HL-60 (cell line): Measurements from ENCODE around the gene ENSA.

Source experiments
- DNase-seq, 2 experiments: peaks; one replicate each; pipeline ENCODE4 v3.0.0-alpha.2; 2010 to 2020; ENCODE audit warnings: low read depth in 1 of 2, low spot score in 1 of 2
- H3K27ac ChIP-seq: fragments of 250-450 bp; sonication (Bioruptor Pico); replicated peaks from 2 replicates; pipeline ENCODE4 v1.5.1; 2020; ENCODE audit warnings: mild to moderate bottlenecking, moderate library complexity
- H3K27me3 ChIP-seq: fragments of 250-450 bp; sonication (Bioruptor Pico); 2 replicates; pipeline ENCODE4 v1.5.1; 2021; ENCODE audit warnings: mild to moderate bottlenecking, moderate library complexity; ENCODE audit not compliant: insufficient read depth, poor library complexity, severe bottlenecking
- H3K4me3 ChIP-seq: replicated peaks from 2 replicates; pipeline ENCODE4 v1.5.1; 2011; ENCODE audit warnings: mild to moderate bottlenecking, control low read depth, low read length; ENCODE audit not compliant: insufficient read depth
- GABPA ChIP-seq: IDR thresholded peaks from 2 replicates; pipeline ENCODE4 v1.6.1; 2012; ENCODE audit warnings: low read depth
- POLR2AphosphoS5 ChIP-seq: IDR thresholded peaks from 2 replicates; pipeline ENCODE4 v1.6.1; 2012; ENCODE audit warnings: low read depth
- SPI1 ChIP-seq: IDR thresholded peaks from 2 replicates; pipeline ENCODE4 v1.6.1; 2012; ENCODE audit warnings: low read depth, mild to moderate bottlenecking, borderline replicate concordance
- TF ChIP-seq, protein P1 (sequence below): IDR thresholded peaks from 2 replicates; pipeline ENCODE4 v1.6.1; 2012; ENCODE audit warnings: low read depth; ENCODE audit not compliant: insufficient replicate concordance
- TF ChIP-seq, protein P2 (sequence below): IDR thresholded peaks from one replicate; pipeline ENCODE4 v1.5.1; 2011; ENCODE audit warnings: low read length, control low read depth, inconsistent platforms; ENCODE audit not compliant: insufficient read depth

The ENSA gene

GRCh38 chr1:150579110-150579944 is 50.1 kb downstream of the ENSA start, which contains the start of gene MCL1:
MCL1 (minus strand) TSS chr1:150579610; CDS start chr1:150579530, 80 bp downstream.
- peak; percentile 58 for TF ChIP-seq GABPA
- TF ChIP-seq, protein P1, sequence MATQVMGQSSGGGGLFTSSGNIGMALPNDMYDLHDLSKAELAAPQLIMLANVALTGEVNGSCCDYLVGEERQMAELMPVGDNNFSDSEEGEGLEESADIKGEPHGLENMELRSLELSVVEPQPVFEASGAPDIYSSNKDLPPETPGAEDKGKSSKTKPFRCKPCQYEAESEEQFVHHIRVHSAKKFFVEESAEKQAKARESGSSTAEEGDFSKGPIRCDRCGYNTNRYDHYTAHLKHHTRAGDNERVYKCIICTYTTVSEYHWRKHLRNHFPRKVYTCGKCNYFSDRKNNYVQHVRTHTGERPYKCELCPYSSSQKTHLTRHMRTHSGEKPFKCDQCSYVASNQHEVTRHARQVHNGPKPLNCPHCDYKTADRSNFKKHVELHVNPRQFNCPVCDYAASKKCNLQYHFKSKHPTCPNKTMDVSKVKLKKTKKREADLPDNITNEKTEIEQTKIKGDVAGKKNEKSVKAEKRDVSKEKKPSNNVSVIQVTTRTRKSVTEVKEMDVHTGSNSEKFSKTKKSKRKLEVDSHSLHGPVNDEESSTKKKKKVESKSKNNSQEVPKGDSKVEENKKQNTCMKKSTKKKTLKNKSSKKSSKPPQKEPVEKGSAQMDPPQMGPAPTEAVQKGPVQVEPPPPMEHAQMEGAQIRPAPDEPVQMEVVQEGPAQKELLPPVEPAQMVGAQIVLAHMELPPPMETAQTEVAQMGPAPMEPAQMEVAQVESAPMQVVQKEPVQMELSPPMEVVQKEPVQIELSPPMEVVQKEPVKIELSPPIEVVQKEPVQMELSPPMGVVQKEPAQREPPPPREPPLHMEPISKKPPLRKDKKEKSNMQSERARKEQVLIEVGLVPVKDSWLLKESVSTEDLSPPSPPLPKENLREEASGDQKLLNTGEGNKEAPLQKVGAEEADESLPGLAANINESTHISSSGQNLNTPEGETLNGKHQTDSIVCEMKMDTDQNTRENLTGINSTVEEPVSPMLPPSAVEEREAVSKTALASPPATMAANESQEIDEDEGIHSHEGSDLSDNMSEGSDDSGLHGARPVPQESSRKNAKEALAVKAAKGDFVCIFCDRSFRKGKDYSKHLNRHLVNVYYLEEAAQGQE, result peak; percentile 70
- TF ChIP-seq, protein P2, sequence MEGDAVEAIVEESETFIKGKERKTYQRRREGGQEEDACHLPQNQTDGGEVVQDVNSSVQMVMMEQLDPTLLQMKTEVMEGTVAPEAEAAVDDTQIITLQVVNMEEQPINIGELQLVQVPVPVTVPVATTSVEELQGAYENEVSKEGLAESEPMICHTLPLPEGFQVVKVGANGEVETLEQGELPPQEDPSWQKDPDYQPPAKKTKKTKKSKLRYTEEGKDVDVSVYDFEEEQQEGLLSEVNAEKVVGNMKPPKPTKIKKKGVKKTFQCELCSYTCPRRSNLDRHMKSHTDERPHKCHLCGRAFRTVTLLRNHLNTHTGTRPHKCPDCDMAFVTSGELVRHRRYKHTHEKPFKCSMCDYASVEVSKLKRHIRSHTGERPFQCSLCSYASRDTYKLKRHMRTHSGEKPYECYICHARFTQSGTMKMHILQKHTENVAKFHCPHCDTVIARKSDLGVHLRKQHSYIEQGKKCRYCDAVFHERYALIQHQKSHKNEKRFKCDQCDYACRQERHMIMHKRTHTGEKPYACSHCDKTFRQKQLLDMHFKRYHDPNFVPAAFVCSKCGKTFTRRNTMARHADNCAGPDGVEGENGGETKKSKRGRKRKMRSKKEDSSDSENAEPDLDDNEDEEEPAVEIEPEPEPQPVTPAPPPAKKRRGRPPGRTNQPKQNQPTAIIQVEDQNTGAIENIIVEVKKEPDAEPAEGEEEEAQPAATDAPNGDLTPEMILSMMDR, result no peak
- TF ChIP-seq SPI1, result peak; percentile 91
- peak; percentile 89 for TF ChIP-seq POLR2AphosphoS5
- DNase-seq, result peak; percentile 96
- no peaks in the 10 kb centered on the region for H3K27me3 ChIP-seq
- peak within 1 kb of the TSS; percentile 93 for H3K4me3 ChIP-seq
- H3K27ac ChIP-seq, result peak within 1 kb of the TSS; percentile 99

- H3K4me3 ChIP-seq, result peak overlapping the region; percentile 93
- peak; percentile 15 to 70 for DNase-seq
- H3K27me3 ChIP-seq, result no peaks in the 10 kb centered on the region
- TF ChIP-seq SPI1 (no peak), POLR2AphosphoS5 (peak; percentile 65; the same call in 1 of the 2 replicates)
- TF ChIP-seq, protein P1, result no peak
- peak overlapping the region; percentile 99 for H3K27ac ChIP-seq
Observed at GRCh38 chr1:150578272-150579109, 50.9 kb downstream of the ENSA start.

DNA sequence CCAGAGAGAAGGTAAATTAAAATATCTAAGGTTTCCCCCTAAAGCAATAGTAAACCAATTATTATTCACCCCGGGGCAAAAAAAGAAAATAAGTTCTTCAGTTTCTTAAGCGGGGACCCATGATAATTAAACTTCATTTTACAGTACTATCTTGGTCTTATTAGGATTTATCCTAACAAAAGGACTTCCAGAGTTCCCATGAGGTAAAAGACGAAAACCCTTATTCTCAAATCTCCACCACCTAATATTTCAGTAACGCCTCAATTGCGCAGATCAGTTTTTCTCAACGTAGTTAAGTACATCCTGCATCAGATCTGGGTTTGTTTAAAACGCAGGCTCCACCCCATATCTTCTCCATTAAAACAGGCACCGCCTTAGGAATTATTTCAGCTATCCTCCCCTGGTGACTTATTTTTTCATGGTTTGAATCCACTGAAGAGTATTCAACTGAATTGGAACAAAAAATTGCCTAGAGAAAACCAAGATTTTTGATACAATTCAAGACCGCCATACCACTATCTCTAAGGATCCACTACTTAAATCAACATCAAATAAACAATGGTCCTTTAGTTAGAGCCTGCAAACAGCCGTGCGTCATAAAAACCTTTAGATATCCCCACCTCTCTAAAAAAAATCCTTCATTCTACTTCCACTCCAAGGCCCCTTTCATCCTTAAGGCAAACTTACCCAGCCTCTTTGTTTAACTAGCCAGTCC is 51.7 kb downstream of the ENSA start:
- Histone ChIP-seq H3K4me3 (peak overlapping the region; percentile 93), H3K27me3 (no peaks in the 10 kb centered on the region), H3K27ac (peak overlapping the region; percentile 99)
- no peak for TF ChIP-seq SPI1
- TF ChIP-seq, protein P1, result no peak
- DNase-seq, result peak in 1 of 2 experiments; percentile 49
